NK-92 (cell line): ENCODE data around the gene CDC42EP4.
"Not testable (repeated sequence)": the region's sequence is repeated elsewhere in the genome, so short reads cannot be mapped to it uniquely, and the experiment has no call there.

Experiments
- DNase-seq: peaks from one replicate; lab custom pipeline; 2025; ENCODE audit not compliant: unreplicated experiment; lab: John Stamatoyannopoulos, UW

CDC42EP4 gene

DNA sequence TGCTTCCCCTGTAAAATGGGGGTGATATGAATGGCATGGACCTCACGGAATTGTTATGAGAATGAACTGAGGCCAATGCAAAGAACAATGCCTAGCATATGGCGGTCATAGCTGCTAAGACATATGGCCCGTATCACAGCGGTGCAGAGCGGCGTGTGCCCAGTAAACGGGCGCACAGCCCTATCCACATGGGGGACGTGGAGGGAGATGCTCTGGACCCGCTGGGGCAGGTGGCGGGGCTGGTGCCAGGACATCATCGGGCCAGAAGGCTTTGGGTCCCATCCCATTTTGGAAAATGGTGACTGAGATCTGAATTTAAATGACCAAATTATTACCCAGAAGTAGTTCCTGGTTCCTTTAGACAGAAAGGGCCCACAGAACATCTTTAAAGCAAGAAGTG is 31.6 kb downstream of the CDC42EP4 start:
- DNase-seq = no peak

DNA sequence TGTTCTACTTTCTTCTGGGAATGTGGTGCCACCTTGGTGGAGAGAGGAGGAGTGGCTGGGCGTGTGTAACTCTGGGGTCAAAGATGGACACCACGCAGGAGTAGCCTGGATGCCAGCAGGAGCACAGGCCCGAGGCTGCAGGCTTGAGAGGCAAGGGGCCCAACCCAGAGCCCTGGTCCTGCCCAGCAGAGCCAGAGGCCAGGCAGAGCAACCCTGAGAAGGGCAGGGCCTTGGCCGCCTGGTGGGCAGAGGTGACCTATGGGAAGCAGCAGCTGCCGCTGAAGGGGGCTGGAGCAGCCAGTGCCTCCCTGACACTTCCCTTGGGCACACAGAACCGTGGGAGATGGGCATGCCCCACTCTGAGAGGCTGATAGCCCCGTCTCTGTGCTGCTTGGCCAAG is 32.1 kb downstream of the CDC42EP4 start:
- no peak for DNase-seq

DNA sequence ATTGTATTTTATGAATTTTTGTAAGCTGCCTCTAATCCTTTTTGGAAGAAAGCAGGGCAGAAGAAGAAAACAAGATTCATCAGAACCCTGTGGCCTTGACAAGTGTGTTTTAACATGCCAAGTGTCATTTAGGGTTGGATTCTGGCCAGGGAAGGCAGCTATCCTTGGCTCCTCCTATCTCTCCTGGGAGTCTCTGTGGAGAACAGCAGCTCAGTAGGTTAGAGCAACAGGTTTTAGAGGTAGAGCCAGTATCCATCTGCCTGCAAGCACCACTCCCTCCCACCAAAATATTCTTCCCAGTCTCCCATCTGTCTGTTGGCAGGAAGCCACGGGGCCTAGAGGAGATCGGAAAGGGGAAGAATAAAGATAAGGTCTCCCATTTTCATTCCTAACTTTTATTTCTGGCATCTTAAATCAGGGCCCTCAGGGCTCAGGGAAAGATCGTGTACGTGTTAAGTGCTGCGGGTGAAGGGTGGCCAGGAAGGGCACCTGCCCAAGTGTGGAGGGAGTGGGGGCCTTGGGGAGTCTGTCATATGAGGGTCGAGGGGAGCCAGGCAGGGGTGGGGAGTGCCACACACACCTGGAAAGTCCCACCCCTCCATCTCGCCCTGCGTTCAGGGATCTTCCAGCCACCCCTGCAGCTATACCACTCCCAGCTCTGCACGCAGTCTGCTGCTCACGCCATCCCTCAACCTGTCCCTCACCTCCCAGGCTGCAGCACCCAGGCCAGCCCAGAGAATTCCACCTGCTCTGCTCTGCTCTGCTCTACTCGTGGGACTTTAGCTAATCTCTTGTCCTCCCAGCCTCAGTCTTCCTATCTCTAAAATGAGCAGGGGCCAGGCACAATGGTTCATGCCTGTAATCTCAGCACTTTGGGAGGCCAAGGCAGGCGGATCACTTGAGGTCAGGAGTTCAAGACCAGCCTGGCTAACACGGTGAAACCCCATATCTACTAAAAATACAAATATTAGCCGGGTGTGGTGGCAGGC is 33.0 kb downstream of the CDC42EP4 start:
- DNase-seq = no peak

DNA sequence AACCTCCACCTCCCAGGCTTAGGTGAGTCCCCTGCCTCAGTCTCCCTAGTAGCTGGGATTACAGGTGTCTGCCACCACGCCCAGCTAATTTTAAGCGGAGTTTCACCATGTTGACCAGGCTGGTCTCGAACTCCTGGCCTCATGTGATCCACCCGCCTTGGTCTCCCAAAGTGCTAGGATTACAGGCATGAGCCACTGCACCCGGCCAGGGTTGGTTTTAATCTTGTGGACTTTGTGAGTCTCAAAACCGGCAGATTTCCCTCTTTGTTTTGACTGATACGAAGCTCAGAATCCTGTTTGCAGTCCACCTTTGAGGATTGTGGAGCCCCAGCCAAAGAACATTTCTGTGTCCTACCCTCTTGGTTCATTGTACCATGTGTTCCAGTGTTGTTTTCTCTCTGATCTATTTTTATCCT is 33.7 kb downstream of the CDC42EP4 start:
- no peak for DNase-seq

DNA sequence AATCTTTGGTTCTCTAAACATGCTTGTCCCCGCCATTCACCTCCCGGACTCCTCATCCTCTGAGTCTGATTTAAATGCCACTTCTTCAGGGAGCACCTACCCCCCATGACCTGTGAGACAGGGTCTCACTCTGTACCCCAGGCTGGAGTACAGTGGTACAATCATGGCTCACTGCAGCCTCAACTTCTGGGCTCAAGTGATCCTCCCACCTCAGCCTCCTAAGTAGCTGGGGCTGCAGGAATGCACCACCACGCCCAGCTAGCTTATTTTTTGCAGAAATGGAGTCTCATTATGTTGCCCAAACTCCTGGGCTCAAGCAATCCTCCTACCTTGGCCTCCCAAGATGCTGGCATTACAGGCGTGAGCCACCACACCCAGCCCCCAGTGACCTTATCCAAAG is 37.3 kb downstream of the CDC42EP4 start:
- no peak for DNase-seq

DNA sequence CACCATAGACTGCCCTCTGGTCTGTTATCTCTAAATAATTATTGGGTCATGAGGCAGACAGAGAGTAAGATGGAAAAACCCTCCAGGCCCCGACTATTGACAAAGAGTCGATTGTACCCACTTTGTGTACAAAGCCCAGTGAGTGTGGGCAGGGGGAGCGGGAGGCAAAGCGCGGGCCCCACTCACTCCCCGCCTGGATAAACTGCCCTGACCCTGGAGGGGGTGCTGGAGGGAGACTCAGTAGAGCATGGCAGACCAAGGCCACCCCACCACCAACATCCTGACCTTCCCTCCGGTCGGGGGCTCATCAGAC is 38.9 kb downstream of the CDC42EP4 start:
- no peak for DNase-seq

DNA sequence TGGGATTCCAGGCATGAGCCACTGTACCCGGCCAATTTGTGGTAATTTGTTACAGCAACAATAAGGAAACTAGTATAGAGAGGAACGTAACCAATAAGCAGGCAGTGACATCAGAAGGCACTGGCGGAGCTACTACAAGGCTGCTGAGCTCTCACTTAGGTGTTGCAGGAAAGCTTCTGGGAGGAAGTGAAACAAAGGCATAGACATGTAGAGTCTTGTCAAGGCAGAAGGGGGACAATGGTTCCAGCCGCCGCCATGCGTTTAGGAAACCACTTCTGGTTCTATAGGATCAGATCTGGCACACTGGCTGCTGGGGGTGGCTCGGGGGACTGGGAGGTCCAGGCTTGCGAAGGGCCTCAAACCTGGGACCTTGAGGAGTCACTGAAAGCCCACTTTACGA is 40.7 kb downstream of the CDC42EP4 start:
- DNase-seq = no peak

DNA sequence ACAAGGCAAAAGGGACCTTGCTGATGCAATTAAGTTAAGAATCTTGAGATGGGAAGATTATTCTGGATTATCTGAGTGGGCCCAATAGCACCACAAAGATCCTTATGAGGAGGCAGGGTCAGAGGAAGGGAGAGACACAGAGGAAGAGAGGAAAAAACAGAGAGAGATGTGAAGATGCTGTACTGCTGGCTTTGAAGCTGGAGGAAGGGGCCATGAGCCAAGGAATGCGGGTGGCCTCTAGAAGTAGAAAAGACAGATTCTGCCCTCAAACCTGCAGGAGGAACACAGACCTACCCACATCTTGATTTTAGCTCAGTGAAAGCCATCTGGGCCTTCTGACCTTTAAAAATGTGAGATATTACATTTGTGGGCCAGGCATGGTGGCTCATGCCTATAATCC is 42.0 kb downstream of the CDC42EP4 start:
- no peak for DNase-seq

DNA sequence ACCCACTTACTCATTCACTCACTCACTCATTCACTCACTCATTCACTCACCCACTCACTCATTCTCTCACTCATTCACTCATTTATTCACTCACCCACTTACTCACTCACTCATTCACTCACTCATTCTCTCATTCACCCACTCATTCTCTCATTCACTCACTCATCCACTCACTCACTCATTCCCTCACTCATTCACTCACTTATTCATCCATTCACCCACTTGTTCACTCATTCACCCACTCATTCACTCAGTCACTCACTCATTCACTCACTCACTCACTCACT is 42.5 kb downstream of the CDC42EP4 start:
- no peak for DNase-seq

DNA sequence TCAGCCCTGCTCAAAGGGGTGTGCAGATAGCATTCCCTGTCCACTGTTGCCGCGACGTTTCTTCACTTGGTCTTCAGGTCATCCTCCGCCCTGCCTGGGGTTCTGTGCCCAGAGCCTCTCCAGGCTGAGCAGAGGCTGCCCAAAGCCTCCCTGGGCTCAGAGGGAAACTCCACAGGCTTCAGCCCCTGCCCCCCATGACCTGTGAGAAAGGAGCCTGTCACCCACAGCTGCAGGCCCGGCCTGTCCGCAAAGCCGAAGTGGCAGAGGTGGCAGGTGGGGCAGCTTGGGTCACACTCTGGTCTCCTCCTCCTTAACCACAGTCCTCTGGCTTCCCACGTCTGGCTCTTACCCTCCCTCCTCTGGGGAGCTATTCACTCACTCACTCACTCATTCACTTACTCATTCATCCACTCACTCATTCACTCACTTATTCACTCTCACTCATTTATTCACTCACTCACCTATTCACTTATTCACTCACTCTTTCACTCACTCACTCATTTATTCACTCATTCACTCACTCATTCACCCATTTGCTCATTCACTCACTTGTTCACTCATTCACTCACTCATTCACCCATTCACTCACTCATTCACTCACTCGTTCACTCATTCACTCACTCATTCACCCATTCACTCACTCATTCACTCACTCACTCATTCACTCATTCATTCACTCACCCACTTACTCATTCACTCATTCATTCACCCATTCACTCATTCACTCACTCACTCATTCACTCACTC is 43.0 kb downstream of the CDC42EP4 start:
- DNase-seq = no peak

DNA sequence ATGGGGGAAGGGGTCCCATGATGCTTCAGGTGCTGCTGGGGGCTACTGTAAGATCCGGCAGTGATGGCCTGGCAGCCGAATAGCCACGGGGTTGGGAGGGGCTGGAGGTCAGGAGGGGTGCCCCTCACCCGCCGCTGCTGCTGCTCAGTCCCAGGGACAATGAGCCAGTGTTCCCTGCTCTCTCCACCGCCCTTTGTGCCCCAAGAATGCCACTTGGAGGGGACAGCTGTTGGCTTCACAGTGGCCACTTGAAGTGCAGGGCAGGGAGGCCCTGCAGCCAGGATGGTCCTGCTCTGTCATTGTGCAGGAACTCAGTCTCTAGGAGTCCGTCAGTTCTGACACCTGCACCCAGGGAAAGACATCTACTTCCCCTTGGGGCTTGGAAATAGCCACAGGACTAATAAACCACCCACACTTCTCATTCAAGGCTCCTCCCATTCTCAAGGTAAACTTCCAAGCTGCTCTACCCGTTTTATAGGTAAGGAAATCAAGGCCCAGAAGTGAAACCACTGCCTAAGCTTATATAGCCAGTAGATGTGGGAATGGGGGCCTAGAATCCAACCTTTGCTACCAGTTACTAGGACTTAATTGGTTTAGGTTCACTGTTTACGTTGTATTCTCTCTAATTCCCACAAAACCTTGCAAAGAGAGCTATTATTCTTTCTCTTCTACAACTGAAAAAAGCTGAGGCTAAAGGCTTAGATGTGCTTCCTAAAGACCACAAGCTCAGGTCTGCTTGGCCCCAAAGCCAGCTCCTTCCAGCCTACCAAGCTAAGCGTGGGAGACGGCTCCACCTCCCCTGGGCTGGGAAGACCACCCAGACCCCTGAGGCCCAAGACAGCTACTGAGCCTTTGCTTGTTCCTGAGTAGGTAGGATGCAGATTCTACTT is 43.9 kb downstream of the CDC42EP4 start:
- no peak for DNase-seq

DNA sequence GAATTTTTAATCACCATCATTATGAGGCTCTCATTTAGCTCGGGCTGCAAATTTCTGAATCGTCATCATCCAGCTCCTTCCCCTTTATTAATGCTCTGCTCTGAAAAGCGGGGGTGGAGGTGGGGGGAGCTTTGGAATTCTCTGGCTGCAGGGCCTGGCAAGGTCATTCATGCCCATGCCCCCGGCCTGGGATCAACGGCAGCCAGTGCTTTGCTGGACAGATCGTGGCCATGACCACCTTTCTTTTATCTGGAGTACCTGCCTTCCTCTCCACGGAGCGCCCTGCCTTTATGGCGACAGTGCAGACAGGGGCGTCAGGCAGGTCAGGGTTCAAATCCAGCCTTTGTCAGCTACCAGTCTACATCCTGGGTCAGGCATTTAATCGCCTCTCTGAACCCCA is 45.0 kb downstream of the CDC42EP4 start:
- no peak for DNase-seq

DNA sequence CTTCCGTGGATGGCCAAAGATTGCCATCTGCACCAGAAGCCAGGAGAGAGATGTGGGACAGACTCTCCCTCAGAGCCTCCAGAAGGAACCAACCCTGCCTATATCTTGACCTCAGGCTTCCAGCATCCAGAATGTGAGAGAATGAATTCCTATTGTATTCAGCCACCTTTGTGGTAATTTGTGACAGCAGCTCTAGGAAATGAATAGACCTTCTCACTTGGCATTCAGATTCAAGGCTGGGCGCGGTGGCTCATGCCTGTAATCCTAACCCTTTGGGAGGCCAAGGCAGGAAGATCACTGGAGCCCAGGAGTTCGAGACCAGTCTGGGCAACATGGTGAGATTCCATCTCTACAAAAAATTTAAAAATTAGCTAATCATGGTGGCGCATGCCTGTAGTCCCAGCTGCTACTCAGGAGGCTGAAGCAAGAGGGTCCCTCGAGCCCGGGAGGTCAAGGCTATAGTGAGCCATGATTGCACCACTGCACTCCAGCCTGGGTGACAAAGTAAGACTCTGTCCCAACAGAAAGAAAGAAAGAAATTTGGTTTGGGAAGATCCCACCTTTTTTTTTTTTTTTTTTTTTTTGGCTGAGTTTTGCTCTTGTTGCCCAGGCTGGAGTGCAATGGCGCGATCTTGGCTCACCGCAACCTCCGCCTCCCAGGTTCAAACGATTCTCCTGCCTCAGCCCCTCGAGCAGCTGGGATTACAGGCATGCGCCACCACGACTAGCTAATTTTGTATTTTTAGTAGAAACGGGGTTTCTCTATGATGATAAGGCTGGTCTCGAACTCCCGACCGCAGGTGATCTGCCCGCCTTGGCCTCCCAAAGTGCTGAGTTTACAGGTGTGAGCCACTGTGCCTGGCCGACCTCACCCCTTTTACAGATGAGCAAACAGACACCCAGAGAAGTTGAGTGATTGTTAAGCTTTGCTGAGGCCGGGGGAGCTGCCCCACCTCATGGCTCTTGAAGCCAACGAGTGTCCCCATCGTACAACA is 45.9 kb downstream of the CDC42EP4 start:
- DNase-seq = no peak

DNA sequence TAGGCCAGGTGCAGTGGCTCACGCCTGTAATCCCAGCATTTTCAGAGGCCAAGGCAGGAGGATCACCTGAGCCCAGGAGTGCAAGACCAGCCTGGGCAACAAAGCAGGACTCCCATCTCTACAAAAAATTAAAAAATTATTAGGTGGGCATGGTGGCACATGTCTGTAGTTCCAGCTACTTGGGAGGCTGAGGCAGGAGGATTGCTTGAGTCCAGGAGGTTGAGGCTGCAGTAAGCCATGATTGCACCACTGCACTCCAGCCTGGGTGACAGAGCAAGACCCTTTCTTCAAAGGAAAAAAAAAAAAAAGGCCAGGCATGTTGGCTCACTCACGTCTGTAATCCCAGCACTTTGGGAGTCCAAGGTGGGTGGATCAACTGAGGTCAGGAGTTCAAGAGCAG is 47.4 kb downstream of the CDC42EP4 start:
- not testable (repeated sequence) for DNase-seq

DNA sequence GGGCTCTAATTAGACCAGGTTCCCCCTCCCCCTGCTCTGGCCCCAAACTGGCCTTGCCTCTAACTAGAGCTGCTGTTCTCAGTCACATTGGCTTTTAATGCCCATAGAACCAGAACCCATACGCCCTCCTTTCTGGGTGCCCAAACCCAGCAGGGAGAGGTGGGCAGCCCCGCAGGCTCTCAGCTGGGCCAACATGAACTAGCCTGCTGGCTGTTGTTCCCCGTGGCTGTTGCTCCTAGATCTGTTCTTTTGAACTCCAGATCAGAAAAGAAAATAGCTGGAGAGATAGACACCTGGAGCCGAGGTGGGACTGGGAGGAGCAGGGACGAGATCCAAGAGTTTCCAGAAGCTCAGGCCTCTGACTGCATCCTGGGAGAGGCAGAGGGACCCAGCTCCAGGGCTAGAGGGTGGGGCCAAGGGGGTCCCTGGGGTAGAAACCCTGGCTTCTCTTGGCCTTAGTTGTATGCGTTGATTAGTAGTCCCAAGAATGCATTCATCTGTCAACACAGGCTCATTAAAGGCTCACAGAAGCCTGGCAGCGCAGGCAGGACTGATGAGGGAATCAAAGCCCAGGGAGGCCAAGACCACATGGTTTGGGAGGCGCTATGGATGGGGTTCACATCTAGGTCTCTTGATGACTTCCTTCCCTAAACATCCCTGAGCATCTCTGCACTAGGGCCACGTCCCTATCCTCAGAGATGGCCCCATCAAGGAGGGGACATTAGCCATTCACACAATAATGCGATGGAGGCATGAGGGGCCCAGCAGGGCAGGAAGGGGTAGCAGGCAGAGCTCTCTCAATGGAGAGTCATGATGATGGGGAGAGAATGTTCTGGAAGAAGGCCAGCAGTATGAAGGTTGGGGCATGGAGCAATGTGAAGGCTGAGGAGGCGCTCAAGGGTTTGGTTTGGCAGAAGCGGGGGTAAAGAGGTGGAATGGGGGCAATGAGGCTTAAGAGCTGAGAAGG is 48.8 kb downstream of the CDC42EP4 start:
- no peak for DNase-seq

DNA sequence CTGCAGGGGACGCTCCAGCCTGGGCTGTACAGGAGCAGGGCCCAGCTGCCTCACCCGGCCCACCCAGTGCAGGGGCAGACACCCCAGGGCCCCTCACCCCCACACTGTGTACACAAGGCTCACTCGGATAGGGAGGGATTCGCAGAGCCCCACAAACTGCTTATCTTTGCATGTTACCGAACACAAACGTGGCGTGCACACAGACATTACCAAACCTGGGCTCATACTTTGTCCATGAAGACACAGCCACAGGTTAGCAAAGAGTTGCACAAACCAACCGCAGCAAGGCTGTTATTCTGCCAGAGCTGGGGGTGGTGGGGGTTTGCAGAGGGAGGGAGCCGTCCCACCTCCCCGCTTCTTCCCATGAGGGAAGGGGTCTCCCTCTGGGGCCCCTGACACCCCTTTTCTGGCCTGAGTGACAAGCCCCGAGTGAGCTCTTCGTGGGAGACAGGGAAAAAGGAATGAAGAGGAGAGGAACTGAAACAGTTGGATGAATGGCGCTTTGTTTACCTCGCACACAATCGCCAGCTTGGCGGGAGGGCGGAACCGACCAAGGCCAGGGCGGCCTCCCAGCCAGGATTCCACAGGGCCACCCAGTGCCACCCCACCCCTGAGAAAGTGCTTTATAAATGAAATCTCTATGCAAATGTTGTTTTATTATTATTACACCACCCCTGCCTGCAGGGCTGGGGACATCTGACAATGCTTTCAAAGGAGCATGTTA is 49.7 kb downstream of the CDC42EP4 start:
- no peak for DNase-seq

DNA sequence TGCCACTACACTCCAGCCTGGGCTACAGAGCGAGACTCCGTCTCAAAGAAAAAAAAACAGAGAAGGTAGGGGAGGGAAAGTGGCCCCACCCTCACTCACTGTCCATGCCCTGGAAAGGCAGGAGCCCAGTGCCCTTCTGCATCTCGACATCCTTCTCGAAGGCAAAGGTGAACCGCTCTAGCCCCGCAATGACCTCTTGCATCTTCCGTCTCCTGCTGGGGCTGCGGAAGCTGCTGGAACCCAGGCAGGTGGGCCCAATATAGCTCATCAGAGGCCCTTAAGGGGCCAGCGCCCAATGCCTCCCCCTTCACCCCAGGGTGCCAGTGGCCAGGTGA is 50.2 kb downstream of the CDC42EP4 start, which contains the start of gene CPSF4L:
TSS of gene CPSF4L (minus strand) at position 264 of the 335 bp plus-strand sequence. CDS start at position 202, 62 bp downstream.
- DNase-seq = no peak

DNA sequence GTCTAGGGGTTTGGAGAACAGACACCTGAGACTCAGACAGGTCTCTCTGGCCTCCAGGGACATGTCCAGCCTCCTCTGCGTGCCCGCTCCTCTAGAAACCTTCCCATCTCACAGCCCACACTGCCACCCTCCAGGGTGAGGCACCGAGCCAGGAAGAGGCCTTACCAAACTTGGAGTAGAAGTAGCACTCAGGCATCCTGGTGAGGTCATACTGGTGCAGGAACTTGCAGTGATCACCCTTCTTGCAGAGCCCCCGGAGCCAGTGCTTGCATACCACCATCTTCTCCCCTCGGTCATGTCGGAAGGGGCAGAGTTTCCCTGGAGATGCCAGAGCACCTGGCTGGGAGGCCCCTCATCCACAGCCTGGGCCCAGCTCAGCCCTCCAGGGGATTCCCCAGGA is 54.3 kb downstream of the CDC42EP4 start:
- DNase-seq = no peak

DNA sequence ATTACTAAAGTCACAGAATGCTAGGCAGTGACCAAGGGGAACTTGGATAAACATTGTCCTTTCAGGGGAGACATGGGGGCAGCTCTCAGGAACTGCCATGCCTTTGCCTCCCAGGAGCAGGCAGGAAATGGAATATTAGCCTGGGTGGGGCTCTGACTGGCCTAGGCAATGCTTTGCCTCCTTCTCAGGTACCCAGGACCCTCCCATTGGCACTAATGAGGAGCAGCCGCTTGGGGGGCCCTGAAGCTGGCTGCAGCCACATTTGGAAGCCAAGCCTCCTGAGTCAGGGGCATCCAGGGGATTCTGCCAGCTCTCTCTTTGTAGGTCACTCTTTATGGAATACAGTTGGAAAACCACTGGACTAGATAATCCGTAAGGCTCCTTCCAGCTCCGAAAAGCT is 55.6 kb downstream of the CDC42EP4 start:
- no peak for DNase-seq
